Retinal pigment epithelial cell (primary cell): Measurements from ENCODE around the gene FADS1.

Experiments
- DNase-seq: peaks from one replicate; pipeline ENCODE4 v3.0.0-alpha.2; 2010; ENCODE audit warnings: low read depth
- H3K4me3 ChIP-seq: 2 replicates; pipeline ENCODE4 v1.5.1; 2011; ENCODE audit warnings: mild to moderate bottlenecking, low read length, control low read depth, moderate library complexity
- TF ChIP-seq, protein P1 (sequence below): conservative IDR thresholded peaks from 2 replicates; pipeline ENCODE4 v1.5.1; 2011; ENCODE audit warnings: low read depth, low read length, control low read depth, inconsistent platforms

The FADS1 gene

GRCh38 chr11:61775606-61776554 lies 40.9 kb downstream of the FADS1 start:
- DNase-seq, result no peak
- TF ChIP-seq, protein P1, sequence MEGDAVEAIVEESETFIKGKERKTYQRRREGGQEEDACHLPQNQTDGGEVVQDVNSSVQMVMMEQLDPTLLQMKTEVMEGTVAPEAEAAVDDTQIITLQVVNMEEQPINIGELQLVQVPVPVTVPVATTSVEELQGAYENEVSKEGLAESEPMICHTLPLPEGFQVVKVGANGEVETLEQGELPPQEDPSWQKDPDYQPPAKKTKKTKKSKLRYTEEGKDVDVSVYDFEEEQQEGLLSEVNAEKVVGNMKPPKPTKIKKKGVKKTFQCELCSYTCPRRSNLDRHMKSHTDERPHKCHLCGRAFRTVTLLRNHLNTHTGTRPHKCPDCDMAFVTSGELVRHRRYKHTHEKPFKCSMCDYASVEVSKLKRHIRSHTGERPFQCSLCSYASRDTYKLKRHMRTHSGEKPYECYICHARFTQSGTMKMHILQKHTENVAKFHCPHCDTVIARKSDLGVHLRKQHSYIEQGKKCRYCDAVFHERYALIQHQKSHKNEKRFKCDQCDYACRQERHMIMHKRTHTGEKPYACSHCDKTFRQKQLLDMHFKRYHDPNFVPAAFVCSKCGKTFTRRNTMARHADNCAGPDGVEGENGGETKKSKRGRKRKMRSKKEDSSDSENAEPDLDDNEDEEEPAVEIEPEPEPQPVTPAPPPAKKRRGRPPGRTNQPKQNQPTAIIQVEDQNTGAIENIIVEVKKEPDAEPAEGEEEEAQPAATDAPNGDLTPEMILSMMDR, result no peak
- no peak overlapping the region for H3K4me3 ChIP-seq

GRCh38 chr11:61775106-61775505 lies 41.7 kb downstream of the FADS1 start:
- H3K4me3 ChIP-seq, result no peak overlapping the region
- TF ChIP-seq, protein P1, result no peak
- no peak for DNase-seq

- TF ChIP-seq, protein P1, result no peak
- no peak overlapping the region for H3K4me3 ChIP-seq
- DNase-seq, result no peak
These were observed 42.4 kb downstream of the FADS1 start for GRCh38 chr11:61774411-61774810.

DNA sequence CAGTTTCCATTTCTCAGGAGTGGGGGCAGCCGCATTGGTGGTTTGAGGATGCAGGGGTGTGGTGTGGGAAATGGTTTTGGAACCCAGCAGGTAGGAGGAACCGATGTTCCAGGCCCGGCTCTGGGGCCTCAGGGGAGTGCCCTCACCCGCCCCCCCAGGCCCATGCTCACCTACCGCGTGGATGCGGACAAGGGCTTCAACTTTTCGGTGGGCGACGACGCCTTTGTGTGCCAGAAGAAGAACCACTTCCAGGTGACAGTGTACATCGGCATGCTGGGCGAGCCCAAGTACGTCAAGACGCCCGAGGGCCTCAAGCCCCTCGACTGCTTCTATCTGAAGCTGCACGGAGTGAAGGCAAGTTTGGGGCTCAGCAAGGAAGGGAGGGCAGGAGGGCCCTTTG lies 43.0 kb downstream of the FADS1 start:
- TF ChIP-seq, protein P1, result no peak
- no peak overlapping the region for H3K4me3 ChIP-seq
- DNase-seq, result no peak

DNA sequence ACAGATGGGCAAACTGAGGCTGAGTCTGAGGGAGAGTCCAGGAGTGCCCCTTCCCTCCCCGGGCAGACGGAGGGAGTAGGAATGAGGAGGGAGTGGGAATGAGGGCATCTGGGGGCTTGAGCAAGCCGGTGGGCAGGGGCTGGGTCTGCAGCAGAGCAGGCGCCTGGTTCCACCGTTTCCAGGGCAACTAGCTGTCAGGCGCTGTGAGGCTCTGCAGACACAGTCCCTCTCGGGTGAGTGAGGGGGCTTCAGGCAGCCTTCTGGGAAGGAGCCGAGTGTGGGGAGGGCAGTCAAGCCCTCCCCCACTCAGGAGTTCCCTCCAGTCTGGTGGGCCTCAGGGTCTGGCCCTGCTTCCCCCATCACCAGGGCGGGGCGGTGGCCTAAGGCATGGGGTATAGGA lies 43.4 kb downstream of the FADS1 start:
- TF ChIP-seq, protein P1, result no peak
- no peak overlapping the region for H3K4me3 ChIP-seq
- DNase-seq, result no peak

DNA sequence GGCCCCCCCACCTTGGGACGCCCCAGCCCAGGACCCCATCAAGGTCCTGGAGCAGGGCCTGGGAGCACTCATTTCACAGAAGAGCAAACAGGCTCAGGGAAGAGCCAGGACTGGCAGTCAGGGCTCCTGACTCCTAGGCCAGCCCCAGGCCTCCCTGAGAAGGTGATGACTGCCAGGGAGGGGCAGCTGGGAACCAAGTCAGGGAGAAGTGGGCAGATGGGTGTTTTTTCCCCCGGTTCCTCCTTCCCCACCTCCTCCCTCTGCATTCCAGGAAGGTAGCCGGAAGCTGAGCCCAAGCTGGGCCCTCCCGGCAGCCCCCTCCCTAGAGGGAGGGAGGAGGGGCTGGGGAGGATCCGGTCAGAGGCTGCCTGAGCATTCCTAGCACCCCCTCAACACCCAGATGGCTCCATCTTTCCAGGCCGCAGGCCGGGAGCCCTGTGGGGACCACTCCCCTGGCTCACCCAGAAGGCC lies 44.8 kb downstream of the FADS1 start:
- DNase-seq, result no peak
- H3K4me3 ChIP-seq, result no peak overlapping the region
- TF ChIP-seq, protein P1, result no peak
